C4-2B (cell line): ENCODE results near the gene AHCYL1.

Experiments used
- H3K27ac ChIP-seq: fragments of 450-650 bp; 2 replicates; pipeline ENCODE4 v1.5.1; 2017
- ZFX ChIP-seq: fragments of 450-650 bp; IDR thresholded peaks from 2 replicates; pipeline ENCODE4 v1.6.1; 2017
- TF ChIP-seq, protein P1 (sequence below): fragments of 450-650 bp; conservative IDR thresholded peaks from 2 replicates; pipeline ENCODE4 v1.5.1; 2017; ENCODE audit warnings: mild to moderate bottlenecking

The AHCYL1 gene

DNA sequence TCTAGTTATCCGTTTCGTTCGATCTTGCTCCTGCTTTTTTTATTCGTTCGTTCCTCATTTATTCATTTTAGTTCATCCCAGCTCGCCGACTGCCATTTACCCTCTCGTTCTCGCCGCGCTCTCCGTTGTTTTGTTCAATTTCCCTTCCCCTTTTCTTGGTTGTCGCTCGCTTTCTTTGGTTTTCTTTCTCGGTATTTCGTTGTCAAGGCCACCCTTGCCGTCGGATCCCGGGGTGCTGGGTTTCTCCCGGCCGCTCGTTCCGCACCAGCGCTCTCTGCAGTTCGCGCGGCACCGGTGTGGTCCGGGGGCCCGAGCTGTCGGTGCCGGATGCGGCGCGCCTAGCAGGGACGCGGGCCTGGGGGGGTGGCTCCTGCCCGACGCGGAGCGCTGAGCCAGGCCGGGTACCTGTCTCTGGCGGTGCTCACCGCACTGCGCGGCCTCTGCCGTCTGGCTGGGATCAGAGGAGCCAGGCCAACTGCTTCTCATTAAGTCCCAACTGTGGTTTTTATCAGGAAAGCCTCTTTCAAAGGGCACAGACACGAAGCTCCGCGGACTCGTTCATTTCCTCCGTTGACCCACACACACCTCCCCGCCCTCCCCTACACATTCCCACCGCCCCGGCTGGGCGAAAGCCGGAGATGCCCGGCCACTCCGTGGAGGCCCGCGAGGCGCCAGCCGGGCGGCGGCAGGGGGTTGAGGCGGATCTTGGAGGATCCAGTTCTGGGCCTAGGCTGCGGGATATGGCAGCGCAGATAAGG is 84.3 kb downstream of the AHCYL1 start:
- no peak overlapping the region for H3K27ac ChIP-seq
- TF ChIP-seq ZFX, result no peak
- TF ChIP-seq, protein P1, sequence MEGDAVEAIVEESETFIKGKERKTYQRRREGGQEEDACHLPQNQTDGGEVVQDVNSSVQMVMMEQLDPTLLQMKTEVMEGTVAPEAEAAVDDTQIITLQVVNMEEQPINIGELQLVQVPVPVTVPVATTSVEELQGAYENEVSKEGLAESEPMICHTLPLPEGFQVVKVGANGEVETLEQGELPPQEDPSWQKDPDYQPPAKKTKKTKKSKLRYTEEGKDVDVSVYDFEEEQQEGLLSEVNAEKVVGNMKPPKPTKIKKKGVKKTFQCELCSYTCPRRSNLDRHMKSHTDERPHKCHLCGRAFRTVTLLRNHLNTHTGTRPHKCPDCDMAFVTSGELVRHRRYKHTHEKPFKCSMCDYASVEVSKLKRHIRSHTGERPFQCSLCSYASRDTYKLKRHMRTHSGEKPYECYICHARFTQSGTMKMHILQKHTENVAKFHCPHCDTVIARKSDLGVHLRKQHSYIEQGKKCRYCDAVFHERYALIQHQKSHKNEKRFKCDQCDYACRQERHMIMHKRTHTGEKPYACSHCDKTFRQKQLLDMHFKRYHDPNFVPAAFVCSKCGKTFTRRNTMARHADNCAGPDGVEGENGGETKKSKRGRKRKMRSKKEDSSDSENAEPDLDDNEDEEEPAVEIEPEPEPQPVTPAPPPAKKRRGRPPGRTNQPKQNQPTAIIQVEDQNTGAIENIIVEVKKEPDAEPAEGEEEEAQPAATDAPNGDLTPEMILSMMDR, result no peak

DNA sequence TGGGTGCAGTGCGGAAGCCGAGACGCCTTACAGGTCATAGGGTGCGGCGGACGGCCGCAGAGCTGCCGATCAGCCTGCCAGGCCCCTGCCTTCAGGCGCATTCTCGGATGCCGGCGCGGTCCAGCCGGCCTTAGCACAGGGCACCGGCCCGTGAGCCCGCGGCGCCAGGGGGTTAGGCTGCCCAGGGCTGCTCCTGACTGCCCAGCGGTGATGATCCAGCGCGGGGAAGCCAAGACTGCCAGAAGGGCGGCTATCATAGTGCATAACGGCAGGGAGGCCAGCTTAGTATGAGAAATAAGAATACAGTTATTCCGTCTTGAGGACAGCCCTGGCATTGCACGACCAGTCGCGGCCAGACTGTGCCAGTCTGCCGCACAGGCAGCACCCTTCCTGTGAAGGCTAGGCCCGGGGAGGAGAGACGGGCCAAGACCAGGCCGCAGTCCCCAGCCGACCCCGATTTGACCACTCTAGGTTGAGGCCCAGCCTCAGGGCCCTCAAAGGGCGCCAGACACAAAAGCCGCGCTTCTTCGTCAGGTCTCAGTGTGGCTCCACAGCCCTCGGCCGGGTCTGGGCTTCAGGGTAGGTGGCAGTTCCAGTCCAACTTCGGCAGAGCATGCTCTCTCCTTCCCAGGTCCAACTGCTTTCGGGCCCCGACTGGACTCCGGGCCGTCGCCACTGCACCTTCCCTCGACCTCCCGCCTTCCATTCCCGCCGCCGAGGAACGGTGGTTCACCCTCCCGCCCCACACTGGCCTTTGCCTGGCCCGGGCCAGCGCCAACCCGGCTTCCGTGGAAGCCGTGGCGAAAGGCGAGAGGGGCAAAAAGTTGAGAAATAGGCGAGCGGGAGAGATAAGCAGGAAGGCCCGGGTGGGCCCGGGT is 85.1 kb downstream of the AHCYL1 start:
- no peak overlapping the region for H3K27ac ChIP-seq
- TF ChIP-seq ZFX, result no peak
- TF ChIP-seq, protein P1, result no peak

DNA sequence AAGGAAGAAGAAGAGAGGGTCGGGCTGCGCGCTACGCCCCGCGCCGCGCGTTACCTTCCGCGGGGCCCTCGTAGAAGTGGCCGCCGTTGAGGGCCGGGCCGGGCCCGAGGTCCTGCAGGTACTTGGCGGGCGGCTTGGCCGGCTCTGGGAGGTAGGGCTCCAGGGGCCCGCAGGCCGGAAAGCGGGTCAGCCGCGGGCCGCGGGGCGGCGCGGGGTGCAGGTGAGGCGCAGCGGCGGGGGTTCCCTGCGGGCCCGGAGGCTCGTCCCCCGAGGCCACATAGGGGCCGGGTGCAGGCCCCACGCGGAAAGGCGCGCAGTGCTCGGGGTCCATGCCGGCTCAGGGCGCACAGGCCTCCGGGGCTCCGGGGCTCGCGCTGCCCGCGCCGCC is 85.7 kb downstream of the AHCYL1 start:
- TF ChIP-seq ZFX, result no peak
- TF ChIP-seq, protein P1, result no peak

DNA sequence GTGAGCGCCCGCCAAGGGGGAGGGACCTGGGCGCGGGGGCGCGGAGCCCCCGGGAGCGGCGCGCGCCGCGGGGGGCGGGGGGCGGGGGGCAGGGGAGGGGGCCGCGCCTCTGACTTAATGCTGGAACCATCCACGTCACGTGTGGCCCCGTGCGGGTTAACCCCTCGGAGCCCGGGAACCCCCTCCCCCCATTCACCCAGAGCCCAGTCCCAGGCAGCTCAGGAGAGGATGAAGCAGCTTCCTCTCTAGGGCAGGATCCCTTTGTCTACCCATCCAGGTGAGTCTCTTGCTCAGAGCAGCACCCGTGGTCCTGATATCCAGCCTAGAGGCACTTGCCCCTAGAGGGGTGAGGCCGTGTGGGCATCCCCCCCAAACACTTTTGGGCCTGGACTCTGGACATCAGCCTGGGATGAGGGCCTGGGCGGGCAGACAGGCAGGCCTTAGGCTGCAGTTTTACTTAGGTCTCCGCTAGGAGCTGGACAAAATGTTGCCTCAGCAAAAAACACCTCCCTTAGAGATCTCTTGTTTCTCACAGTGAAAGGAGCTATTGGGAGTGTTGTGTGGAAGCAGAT is 86.2 kb downstream of the AHCYL1 start, which contains the start of gene ALX3:
ALX3 (minus strand) TSS at position 2 of the 572 bp plus-strand sequence. CDS start 60 bp downstream, outside the sequence.
- no peak within 1 kb of the TSS for H3K27ac ChIP-seq
- TF ChIP-seq, protein P1, result no peak
- TF ChIP-seq ZFX, result no peak

More for the DNA sequence above, 85.7 kb downstream of the AHCYL1 start:
- no peak overlapping the region for H3K27ac ChIP-seq
